ENCODE measurements around the gene PEAK3. TPM values are rescaled to one million over a fixed set of nuclear protein-coding genes. Genes with fewer than 3 reads are reported as not detected.

The PEAK3 gene
- total and polyA plus RNA-seq, 10 of the 15 experiments (the other 5 are each of a cell fraction or from before 2014, with no cell fraction given): 0.03 to 0.10 (median 0.05) TPM; not detected in 7

DNA sequence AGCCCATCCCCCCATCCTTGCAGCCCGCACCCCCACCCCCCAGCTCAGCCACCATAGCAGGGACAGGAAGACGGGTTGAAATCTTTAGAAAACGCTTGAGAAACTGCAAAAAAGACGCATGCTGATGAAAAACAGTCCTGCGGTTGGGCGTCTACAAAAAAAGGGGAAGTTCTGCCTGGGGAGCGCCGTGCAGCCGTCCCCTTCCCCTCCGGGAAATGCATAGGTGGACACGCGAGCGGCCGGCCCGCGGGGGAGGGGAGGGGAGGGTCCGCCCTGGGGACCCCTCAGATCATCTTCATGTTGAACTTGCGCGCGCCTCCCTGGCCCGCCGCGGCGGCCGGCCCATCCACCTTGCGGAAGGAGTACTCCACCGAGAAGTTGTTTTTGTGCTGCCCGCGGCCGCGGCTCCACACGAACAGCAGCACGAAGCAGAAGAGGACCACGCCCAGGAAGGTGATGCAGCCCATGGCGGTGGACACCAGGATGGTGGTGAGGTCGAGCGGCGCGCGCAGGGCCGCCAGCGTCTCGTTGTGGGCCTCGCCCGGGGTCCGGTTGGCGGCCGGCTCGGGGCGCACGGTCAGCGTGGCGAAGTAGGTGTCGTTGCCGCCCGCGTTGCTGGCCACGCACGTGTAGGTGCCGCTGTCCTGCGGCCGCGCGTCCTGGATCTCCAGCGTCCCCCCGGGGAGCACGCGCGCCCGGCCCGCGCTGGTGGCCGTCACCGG lies 7.9 kb upstream of the PEAK3 start (continued):
- TF ChIP-seq, protein P1, sequence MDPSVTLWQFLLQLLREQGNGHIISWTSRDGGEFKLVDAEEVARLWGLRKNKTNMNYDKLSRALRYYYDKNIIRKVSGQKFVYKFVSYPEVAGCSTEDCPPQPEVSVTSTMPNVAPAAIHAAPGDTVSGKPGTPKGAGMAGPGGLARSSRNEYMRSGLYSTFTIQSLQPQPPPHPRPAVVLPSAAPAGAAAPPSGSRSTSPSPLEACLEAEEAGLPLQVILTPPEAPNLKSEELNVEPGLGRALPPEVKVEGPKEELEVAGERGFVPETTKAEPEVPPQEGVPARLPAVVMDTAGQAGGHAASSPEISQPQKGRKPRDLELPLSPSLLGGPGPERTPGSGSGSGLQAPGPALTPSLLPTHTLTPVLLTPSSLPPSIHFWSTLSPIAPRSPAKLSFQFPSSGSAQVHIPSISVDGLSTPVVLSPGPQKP (IDR thresholded peaks at IDR 0.05; ENCODE audit: low read depth, low read length): no peak
- TF ChIP-seq CBFB (IDR thresholded peaks at IDR 0.05; ENCODE audit: low read depth): no peak
- TF ChIP-seq RELA (IDR thresholded peaks at IDR 0.05; ENCODE audit: borderline replicate concordance, partially characterized antibody): no peak
- TF ChIP-seq, protein P2, sequence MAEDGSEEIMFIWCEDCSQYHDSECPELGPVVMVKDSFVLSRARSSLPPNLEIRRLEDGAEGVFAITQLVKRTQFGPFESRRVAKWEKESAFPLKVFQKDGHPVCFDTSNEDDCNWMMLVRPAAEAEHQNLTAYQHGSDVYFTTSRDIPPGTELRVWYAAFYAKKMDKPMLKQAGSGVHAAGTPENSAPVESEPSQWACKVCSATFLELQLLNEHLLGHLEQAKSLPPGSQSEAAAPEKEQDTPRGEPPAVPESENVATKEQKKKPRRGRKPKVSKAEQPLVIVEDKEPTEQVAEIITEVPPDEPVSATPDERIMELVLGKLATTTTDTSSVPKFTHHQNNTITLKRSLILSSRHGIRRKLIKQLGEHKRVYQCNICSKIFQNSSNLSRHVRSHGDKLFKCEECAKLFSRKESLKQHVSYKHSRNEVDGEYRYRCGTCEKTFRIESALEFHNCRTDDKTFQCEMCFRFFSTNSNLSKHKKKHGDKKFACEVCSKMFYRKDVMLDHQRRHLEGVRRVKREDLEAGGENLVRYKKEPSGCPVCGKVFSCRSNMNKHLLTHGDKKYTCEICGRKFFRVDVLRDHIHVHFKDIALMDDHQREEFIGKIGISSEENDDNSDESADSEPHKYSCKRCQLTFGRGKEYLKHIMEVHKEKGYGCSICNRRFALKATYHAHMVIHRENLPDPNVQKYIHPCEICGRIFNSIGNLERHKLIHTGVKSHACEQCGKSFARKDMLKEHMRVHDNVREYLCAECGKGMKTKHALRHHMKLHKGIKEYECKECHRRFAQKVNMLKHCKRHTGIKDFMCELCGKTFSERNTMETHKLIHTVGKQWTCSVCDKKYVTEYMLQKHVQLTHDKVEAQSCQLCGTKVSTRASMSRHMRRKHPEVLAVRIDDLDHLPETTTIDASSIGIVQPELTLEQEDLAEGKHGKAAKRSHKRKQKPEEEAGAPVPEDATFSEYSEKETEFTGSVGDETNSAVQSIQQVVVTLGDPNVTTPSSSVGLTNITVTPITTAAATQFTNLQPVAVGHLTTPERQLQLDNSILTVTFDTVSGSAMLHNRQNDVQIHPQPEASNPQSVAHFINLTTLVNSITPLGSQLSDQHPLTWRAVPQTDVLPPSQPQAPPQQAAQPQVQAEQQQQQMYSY (CRISPR knock-in tag; IDR thresholded peaks at IDR 0.05): no peak
- TF ChIP-seq PML (IDR thresholded peaks at IDR 0.05; ENCODE audit: low read length): no peak
- TF ChIP-seq ETV6 (conservative IDR thresholded peaks at IDR 0.05 in 1 of 2, IDR thresholded peaks at IDR 0.05 in 1 of 2; ENCODE audit: borderline replicate concordance in 1 of 2, low read depth in 1 of 2): peak in 1 of 2 experiments; percentile 52; a peak in 1 of 4 replicates
- TF ChIP-seq POLR2AphosphoS5 (IDR thresholded peaks at IDR 0.05; ENCODE audit: low read length): no peak
- TF ChIP-seq, protein P3, sequence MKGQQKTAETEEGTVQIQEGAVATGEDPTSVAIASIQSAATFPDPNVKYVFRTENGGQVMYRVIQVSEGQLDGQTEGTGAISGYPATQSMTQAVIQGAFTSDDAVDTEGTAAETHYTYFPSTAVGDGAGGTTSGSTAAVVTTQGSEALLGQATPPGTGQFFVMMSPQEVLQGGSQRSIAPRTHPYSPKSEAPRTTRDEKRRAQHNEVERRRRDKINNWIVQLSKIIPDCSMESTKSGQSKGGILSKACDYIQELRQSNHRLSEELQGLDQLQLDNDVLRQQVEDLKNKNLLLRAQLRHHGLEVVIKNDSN (IDR thresholded peaks at IDR 0.05; ENCODE audit: borderline replicate concordance, extremely low read length, insufficient read depth, low read depth, low read length): no peak
- TF ChIP-seq IKZF1 (conservative IDR thresholded peaks at IDR 0.05): peak; percentile 58
- peak; percentile 58; the same call in 1 of the 2 replicates for TF ChIP-seq NR2F1 (conservative IDR thresholded peaks at IDR 0.05)
- TF ChIP-seq, protein P4, sequence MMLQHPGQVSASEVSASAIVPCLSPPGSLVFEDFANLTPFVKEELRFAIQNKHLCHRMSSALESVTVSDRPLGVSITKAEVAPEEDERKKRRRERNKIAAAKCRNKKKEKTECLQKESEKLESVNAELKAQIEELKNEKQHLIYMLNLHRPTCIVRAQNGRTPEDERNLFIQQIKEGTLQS (IDR thresholded peaks at IDR 0.05; ENCODE audit: borderline replicate concordance, extremely low read depth, low read depth, low read length): no peak
- TF ChIP-seq, protein P5, sequence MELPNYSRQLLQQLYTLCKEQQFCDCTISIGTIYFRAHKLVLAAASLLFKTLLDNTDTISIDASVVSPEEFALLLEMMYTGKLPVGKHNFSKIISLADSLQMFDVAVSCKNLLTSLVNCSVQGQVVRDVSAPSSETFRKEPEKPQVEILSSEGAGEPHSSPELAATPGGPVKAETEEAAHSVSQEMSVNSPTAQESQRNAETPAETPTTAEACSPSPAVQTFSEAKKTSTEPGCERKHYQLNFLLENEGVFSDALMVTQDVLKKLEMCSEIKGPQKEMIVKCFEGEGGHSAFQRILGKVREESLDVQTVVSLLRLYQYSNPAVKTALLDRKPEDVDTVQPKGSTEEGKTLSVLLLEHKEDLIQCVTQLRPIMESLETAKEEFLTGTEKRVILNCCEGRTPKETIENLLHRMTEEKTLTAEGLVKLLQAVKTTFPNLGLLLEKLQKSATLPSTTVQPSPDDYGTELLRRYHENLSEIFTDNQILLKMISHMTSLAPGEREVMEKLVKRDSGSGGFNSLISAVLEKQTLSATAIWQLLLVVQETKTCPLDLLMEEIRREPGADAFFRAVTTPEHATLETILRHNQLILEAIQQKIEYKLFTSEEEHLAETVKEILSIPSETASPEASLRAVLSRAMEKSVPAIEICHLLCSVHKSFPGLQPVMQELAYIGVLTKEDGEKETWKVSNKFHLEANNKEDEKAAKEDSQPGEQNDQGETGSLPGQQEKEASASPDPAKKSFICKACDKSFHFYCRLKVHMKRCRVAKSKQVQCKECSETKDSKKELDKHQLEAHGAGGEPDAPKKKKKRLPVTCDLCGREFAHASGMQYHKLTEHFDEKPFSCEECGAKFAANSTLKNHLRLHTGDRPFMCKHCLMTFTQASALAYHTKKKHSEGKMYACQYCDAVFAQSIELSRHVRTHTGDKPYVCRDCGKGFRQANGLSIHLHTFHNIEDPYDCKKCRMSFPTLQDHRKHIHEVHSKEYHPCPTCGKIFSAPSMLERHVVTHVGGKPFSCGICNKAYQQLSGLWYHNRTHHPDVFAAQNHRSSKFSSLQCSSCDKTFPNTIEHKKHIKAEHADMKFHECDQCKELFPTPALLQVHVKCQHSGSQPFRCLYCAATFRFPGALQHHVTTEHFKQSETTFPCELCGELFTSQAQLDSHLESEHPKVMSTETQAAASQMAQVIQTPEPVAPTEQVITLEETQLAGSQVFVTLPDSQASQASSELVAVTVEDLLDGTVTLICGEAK (IDR thresholded peaks at IDR 0.05; ENCODE audit: borderline replicate concordance): no peak
- TF ChIP-seq SMAD5 (IDR thresholded peaks at IDR 0.05; ENCODE audit: low read depth): no peak
- TF ChIP-seq, protein P6, sequence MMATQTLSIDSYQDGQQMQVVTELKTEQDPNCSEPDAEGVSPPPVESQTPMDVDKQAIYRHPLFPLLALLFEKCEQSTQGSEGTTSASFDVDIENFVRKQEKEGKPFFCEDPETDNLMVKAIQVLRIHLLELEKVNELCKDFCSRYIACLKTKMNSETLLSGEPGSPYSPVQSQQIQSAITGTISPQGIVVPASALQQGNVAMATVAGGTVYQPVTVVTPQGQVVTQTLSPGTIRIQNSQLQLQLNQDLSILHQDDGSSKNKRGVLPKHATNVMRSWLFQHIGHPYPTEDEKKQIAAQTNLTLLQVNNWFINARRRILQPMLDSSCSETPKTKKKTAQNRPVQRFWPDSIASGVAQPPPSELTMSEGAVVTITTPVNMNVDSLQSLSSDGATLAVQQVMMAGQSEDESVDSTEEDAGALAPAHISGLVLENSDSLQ (IDR thresholded peaks at IDR 0.05): no peak
- no peak for TF ChIP-seq WRNIP1 (IDR thresholded peaks at IDR 0.05; ENCODE audit: borderline replicate concordance, low read depth, low read length)
- TF ChIP-seq RCOR1 (conservative IDR thresholded peaks at IDR 0.05; ENCODE audit: low read depth, low read length): no peak
